BJ (cell line): ENCODE measurements around the gene SNRNP25. TPM values are rescaled to one million over a fixed set of nuclear protein-coding genes. Genes with fewer than 3 reads are reported as not detected.

Source experiments
- CTCF ChIA-PET: fragments of 350-600 bp; formaldehyde crosslinking; extraction: SDS; loops from one replicate; lab custom pipeline; 2021; ENCODE audit warnings: antibody characterized with exemption, inconsistent platforms; lab: Yijun Ruan, JAX
- POLR2A ChIA-PET: fragments of 300-600 bp; sonication (Branson Sonifier 250); formaldehyde crosslinking; extraction: SDS; loops from one replicate; lab custom pipeline; 2021; ENCODE audit warnings: antibody characterized with exemption; lab: Charles Lee
- DNase-seq: peaks from one replicate; pipeline ENCODE4 v3.0.0-alpha.2; 2011; ENCODE audit warnings: low read depth
- H3K27me3 ChIP-seq: 2 replicates; pipeline ENCODE4 v1.6.0; 2011; ENCODE audit warnings: low read length; ENCODE audit not compliant: control insufficient read depth, insufficient read depth
- H3K36me3 ChIP-seq: 2 replicates; pipeline ENCODE4 v1.5.1; 2011; ENCODE audit warnings: low read length; ENCODE audit not compliant: control insufficient read depth, insufficient read depth
- H3K4me3 ChIP-seq: 2 replicates; pipeline ENCODE4 v1.5.1; 2011; ENCODE audit warnings: low read depth, mild to moderate bottlenecking, control low read depth, low read length
- CTCF ChIP-seq: IDR thresholded peaks from 2 replicates; pipeline ENCODE4 v1.5.1; 2011; ENCODE audit warnings: low read depth, mild to moderate bottlenecking, control low read depth, inconsistent platforms, low read length, moderate library complexity; ENCODE audit not compliant: insufficient read depth
- polyA plus RNA-seq: library from polyadenylated mRNA; depleted of rRNA; stranded (reverse); fragments of >200 nt; gene quantifications from 2 replicates; pipeline ENCODE4 v1.2.3, GENCODE V29; 2011

The SNRNP25 gene
- polyA plus RNA-seq, 1 experiment, result 34.6 TPM

- POLR2A ChIA-PET, result no interaction called here
- DNase-seq, result no peak
- H3K4me3 ChIP-seq, result no peak overlapping the region
- no peaks in the 10 kb centered on the region for H3K27me3 ChIP-seq
- CTCF ChIA-PET, result interaction anchor here (17.6 kb wide), 1 partner anchor 19 kb away, joined by 544 read pairs; the partner anchor contains the start of genes MPG and RHBDF1
- peaks cover 46% of the 10 kb centered on the region for H3K36me3 ChIP-seq
- no peak for TF ChIP-seq CTCF
Measured at GRCh38 chr16:88613-89012, 35.0 kb downstream of the SNRNP25 start.

- H3K4me3 ChIP-seq, result no peak overlapping the region
- TF ChIP-seq CTCF, result no peak
- peaks cover 41% of the 10 kb centered on the region for H3K36me3 ChIP-seq
- POLR2A ChIA-PET, result no interaction called here
- DNase-seq, result no peak
- no peaks in the 10 kb centered on the region for H3K27me3 ChIP-seq
- CTCF ChIA-PET, result interaction anchor here (1.0 to 17.6 kb wide), 3 partner anchors 12 to 20 kb away, joined by 4 to 544 read pairs (median 15); partner anchors contain the start of genes MPG and RHBDF1
Measured at GRCh38 chr16:89391-90302, 36.0 kb downstream of the SNRNP25 start.

DNA sequence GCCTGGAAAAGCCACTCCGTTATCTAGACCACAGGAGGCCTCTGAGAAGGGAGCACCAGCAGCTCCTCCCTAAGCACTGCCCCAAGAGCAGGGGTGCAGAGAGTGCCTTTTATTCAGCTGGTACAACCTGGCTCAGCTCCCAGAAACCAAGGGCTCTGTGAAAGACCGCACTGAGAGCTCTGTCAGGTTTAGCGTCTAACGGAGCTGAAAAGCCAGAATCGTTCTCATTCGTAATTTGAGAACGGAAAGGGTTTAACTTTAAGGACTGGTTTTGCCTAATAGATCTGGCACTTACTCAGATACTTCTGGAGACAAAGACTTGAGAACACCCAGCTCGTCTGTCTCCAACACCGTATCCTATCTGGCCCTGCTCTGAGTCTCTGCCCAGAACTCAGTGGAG, 37.9 kb downstream of the SNRNP25 start:
- ChIA-PET CTCF (interaction anchor here (0.7 to 17.6 kb wide), 3 partner anchors 9 to 22 kb away, joined by 3 to 544 read pairs (median 15); partner anchors contain the start of genes MPG and RHBDF1), POLR2A (no interaction called here)
- no peak for DNase-seq
- H3K27me3 ChIP-seq, result no peaks in the 10 kb centered on the region
- TF ChIP-seq CTCF, result no peak
- H3K36me3 ChIP-seq, result peaks cover 32% of the 10 kb centered on the region
- no peak overlapping the region for H3K4me3 ChIP-seq

GRCh38 chr16:92431-93339, 39.1 kb downstream of the SNRNP25 start:
- Histone ChIP-seq H3K36me3 (peaks cover 31% of the 10 kb centered on the region), H3K4me3 (no peak overlapping the region), H3K27me3 (no peaks in the 10 kb centered on the region)
- DNase-seq, result no peak
- TF ChIP-seq CTCF, result no peak
- POLR2A ChIA-PET, result no interaction called here
- CTCF ChIA-PET, result interaction anchor here (2.3 to 17.6 kb wide), 3 partner anchors 8 to 23 kb away, joined by 6 to 544 read pairs (median 15); partner anchors contain the start of genes MPG and RHBDF1
